Measurements from ENCODE around the gene PTPRG.

The PTPRG gene

DNA sequence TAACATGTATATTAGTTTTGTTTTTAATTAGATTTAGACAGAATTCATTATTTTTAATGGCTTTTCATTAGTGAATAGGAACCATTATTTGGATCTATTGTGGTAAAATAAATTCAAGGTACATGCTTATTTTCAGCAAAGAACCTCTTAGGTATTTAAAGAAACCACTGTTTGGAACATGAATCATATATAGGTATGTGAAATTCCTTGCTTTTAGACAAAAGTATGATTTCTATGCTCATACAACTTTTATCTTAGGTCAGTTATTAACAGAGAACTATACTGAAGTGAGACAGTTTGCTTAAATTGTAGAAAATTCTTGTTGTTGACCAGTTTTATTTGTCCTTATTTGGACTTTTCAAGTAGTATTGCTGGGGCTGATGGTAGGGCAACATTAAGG lies 422.1 kb downstream of the PTPRG start:
- no peak for FAIRE-seq

- FAIRE-seq, result no peak
Measured at GRCh38 chr3:61985020-61985419, 423.6 kb downstream of the PTPRG start.

DNA sequence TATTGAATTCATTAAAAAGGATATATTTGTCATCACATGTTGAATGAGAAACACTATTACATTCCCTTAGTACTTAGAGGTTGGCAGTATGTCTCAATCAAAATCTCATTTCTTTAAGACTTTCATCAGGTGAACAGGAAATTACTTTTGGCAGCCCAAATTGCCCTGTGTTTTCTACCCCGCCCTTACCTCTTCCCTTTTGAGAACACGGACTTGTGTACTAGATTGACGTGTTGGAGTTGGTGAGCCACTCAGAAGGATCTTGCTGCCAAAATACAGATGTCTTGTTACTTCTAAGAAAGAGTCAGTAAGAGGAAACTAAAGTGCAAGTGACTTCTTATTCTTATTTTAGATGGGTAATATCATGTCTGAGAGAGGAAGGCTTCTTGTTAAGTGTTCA lies 425.1 kb downstream of the PTPRG start:
- FAIRE-seq, result no peak

DNA sequence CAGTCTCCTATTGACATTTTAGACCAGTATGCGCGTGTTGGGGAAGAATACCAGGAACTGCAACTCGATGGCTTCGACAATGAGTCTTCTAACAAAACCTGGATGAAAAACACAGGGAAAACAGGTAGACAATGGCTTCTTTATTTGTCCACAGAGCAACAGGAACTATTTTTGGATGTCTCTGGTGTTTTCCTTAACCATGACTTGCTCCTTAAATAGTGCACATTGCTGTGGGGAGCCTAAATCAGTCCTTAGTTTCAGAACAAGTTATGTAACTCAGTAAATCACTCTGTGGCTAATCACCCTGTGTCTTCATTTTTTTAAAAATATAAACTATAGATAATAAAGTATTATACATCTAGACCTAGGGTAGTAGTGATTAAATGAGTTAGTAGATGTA lies 428.3 kb downstream of the PTPRG start:
- no peak for FAIRE-seq

- FAIRE-seq, result no peak
Measured at GRCh38 chr3:61990327-61991027, 429.1 kb downstream of the PTPRG start.

DNA sequence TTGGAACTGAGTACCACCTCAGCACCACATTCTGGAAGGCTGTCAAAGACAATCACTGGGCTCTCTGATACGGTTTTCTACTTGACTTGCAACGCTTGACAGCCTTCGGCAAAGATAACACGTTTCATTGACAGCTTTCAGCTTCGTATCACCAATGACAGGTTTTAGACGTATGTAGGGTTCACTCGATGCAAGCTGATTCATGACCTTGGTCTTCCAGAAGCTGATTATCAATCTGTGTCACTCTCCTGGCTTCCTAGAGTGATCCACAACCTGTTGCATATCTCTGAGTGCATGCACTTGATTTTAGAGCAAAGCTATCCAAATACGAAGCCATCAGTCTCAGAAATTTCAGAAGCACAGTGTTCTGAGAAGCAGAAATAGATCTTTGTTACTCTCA lies 430.3 kb downstream of the PTPRG start:
- no peak for FAIRE-seq

DNA sequence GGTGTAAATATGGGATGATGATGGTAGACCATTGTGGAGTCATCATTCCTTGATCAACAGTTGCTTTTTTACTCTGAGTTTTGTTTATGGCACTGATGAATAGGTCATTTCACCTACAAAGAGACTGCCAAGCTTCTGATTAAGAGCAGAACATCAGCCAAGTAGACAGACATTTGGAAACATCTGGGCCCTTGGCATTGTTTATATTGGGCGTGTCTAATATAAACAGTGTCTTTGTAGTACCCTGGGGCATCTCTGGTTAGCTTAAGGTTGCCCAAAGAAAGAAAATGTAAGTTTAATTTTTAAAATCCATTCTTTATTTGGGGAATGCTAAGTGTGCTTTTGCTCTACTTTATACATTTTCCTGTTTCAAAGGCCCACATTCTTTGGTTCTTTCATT lies 435.0 kb downstream of the PTPRG start:
- FAIRE-seq, result no peak

DNA sequence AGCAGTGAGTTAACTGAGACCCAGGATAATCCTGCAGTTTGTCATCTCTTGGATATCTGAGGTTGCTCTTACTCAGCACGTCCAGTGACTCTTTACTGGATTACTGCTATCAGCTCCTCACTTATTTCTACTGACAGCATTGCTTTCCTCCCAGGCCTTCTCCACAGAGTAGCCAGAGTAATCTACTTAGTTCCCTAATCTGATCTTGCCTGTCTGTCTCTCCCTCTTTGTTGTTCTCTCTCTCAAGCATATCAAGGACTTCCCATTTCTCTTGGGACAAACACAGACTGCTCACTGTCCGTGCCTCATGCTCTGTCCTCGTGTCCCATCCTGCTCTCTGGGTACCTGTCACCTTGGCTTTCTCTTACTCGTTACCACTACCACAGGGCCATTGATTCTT lies 435.7 kb downstream of the PTPRG start:
- no peak for FAIRE-seq

GRCh38 chr3:62003835-62004234 lies 442.5 kb downstream of the PTPRG start:
- no peak for FAIRE-seq

- FAIRE-seq, result no peak
Measured at GRCh38 chr3:62007036-62007435, 445.7 kb downstream of the PTPRG start.

DNA sequence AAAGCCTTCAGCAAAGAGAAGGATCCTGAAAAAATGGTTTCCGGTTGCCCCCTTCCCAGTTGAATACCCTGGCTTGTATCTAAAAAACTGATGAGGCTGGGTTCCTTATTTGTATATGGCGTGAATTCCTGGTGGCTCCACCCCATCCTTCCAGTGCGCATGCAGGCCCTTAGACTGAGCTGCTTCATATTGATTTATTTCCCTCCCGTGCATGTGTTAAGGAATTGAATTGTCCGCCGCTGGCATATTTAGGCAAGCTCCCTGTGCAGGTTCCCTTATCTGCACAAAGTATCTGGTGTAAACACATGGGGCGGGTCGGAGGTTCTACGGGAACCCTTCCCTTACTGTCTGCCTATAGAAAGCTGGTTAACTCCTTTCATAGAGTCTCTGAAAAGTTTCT lies 449.6 kb downstream of the PTPRG start:
- FAIRE-seq, result no peak

GRCh38 chr3:62011666-62012065 lies 450.3 kb downstream of the PTPRG start:
- no peak for FAIRE-seq

- FAIRE-seq, result no peak
Measured at GRCh38 chr3:62013951-62014350, 452.6 kb downstream of the PTPRG start.

DNA sequence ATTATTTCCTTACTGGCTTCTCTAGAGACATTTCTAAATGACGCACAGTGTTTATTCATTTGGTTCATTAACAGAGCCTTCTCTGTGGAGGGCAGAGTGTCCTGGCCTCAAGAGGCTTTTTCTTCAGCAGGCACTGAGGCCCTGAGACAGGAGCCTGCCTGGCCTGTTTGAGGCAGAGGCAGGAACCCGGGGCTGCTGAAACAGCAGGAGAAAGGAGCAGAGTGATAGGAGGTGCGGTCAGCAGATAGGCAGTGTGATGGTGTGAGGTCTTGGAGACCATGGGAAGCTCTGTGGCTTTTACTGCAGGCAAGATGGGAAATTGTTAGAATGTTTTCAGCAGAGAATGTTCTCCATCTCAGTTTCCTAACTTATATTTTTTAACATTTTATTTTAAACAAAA lies 453.7 kb downstream of the PTPRG start:
- FAIRE-seq, result no peak

DNA sequence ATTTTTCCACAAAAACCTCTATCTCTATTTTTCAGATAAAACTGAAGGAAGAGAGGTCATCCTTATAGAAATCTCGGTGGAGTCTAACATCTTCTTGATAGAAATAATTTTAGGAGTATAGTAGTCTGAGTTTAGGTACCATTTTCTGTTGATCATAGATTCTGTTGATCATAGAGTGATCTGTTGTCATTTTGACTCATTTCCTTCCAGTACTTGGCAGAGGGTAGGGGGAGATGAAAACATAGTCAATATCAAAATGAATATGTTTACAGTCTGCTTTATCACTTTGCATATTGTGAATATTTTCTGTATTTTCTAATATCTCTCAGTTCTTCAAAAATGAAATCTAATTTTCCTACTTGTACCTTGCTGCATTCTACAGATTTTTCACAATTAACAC lies 458.5 kb downstream of the PTPRG start:
- FAIRE-seq, result no peak

DNA sequence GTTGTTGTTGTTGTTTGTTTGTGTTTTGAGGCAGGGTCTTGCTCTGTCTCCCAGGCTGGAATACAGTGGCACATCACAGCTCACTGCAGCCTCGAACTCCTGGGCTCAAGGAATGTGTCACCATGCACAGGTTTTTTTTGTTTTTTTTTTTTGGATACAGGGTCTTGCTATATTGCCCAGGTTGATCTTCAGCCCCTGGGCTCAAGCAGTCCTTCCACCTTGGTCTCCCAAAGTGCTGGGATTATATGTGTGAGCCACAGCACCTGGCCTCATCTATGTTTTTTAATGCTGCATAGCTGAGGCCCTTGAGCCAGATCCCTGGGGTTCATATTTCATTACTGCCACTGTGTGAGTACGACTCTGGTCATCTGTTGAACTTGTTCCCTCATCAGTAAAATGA lies 459.3 kb downstream of the PTPRG start:
- FAIRE-seq, result no peak

DNA sequence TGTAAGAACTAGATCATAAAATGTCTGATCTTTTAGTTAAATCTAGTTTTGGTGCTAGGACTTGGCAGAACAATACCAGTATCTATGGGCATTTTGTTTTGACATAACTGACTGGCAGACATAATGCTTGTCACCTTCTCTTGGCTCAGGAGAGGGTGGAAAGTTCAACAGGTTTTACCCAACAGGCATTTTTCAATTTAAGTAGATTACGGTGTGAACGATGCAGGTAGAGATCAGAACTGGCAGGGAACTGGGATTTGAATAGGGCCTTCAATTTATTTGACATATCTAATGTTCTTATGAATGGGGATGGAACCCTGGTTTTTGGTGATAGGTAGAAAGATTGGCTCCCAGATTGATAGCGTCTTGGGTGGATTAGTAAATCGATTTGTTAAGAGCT lies 460.9 kb downstream of the PTPRG start:
- no peak for FAIRE-seq

GRCh38 chr3:62024882-62025281 lies 463.5 kb downstream of the PTPRG start:
- no peak for FAIRE-seq

- FAIRE-seq, result no peak
Measured at GRCh38 chr3:62025913-62026312, 464.5 kb downstream of the PTPRG start.

DNA sequence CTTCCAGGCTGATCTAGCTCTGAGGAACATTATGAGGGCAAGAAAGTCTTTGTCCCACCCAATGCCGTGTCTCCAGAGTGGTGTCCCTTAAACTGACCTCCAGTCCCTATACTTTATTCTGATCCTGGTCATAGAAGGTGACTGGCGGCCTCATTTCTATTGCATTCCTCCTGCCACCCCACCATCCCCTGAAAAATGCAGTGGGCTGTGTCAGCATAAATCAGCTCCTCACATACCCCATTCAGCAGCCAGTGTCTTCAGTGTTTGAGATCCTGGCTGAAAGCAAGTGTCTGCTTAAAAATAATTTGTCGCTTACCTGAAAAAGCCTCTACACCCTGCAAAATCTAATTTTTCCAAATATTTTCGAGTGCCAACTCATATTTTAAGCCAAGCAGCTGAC lies 465.9 kb downstream of the PTPRG start:
- no peak for FAIRE-seq

GRCh38 chr3:62027796-62028195 lies 466.4 kb downstream of the PTPRG start:
- FAIRE-seq, result no peak

DNA sequence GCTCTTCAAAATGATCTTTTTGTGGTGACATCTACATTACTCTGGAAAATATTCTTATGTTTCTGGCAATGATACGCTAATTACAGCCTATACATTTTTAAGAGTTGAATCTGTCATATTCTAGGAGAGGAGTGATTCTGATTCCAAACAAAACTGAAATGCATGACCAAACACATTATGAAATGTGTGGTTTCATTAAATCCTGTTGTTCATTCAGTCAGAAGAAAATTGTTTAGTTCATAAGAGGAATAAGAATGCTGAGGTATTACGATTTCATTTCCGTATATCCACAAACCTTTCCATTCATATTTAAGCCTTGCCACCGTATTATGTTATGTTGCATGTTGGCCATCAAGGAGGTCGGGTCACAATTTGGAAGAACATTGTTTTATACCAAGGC lies 466.9 kb downstream of the PTPRG start:
- FAIRE-seq, result no peak

GRCh38 chr3:62032738-62033137 lies 471.4 kb downstream of the PTPRG start:
- FAIRE-seq, result no peak

GRCh38 chr3:62035402-62036057 lies 474.2 kb downstream of the PTPRG start:
- no peak for FAIRE-seq

DNA sequence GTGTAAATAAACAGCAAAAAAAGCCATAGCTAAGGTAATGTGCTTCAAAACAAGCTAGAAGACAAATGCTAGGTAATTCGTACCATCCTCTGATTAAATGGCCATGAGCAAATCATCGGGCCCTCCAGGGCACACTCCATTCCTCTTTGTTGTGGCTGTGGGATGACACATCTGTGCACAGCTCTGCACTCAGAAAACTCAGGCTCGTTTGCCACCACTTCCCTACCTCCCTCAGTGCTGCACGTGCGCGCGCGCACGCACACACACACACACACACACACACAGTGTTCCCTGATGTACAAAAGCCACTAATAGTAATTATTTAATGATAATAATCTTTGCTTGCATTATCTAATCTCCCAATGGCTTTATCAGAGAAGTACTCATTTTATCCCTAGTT lies 475.4 kb downstream of the PTPRG start:
- no peak for FAIRE-seq
